Measurements from ENCODE around the gene RHOT2.

RHOT2 gene

DNA sequence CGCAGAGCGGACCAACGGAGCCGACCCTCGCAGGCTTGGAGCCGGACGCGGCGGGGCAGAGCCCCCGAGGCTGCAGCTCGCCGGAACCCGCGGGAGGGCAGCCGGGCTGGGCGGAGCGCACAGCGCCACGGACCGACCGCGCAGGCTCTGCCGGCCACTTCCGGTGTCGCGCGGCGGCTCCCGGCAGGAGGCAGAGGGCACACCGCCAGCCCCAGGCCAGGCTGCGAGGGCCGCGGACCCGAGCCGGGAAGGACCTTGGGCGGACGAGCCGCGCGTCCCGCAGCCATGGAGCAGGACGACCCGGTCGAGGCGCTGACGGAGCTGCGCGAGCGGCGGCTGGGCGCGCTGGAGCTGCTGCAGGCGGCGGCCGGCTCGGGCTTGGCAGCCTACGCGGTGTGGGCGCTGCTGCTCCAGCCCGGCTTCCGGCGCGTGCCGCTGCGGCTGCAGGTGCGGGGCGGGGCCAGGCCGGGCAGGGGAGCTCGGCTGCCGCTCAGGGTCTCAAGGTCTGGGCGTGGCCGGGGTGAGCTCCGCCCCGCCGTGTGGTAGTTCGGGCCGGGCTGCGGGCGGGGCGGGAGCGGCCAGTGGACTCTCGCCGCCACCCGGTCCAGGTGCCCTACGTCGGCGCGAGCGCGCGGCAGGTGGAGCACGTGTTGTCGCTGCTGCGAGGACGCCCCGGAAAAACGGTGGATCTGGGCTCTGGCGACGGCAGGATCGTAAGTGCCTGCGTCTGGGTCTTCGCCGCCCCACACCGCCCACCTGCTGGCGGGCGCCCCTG lies 53.2 kb downstream of the RHOT2 start, which contains the start of gene ANTKMT:
Gene ANTKMT (plus strand): TSS at position 157 of the 775 bp plus-strand sequence. CDS start 129 bp downstream, at position 286.
- TF ChIP-seq, protein P1, sequence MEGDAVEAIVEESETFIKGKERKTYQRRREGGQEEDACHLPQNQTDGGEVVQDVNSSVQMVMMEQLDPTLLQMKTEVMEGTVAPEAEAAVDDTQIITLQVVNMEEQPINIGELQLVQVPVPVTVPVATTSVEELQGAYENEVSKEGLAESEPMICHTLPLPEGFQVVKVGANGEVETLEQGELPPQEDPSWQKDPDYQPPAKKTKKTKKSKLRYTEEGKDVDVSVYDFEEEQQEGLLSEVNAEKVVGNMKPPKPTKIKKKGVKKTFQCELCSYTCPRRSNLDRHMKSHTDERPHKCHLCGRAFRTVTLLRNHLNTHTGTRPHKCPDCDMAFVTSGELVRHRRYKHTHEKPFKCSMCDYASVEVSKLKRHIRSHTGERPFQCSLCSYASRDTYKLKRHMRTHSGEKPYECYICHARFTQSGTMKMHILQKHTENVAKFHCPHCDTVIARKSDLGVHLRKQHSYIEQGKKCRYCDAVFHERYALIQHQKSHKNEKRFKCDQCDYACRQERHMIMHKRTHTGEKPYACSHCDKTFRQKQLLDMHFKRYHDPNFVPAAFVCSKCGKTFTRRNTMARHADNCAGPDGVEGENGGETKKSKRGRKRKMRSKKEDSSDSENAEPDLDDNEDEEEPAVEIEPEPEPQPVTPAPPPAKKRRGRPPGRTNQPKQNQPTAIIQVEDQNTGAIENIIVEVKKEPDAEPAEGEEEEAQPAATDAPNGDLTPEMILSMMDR (IDR thresholded peaks at IDR 0.05) = no peak
- no peak for DNase-seq (ENCODE audit: low spot score)
- Histone ChIP-seq H3K27ac (peak within 1 kb of the TSS; percentile 68 to 93), H3K4me3 (peak within 1 kb of the TSS; percentile 95)

DNA sequence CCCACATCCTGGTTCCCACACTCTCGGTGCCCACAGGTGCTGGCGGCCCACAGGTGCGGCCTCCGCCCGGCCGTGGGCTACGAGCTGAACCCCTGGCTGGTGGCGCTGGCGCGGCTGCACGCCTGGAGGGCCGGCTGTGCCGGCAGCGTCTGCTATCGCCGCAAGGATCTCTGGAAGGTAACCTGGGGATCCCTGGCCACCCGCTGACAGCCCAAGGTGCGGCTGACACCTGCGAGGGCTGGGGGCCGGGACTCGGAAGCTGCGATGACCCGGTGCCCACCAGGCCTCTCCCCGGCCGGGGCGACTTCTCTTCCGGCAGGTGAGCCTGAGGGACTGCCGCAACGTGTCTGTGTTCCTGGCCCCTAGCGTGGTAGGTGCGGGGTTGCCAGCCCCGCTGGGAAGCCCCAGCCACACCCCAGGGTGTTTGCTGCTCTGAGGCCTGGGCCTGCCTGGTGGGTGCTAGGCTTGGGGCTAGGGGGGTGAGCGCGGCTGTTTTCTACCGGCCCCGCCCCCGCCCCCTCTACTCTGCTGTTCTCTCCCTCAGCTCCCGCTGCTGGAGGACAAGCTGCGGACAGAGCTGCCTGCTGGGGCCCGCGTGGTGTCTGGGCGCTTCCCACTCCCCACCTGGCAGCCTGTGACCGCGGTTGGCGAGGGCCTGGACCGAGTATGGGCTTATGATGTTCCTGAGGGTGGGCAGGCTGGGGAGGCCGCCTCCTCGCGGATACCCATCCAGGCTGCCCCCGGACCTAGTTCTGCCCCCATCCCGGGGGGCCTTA lies 54.0 kb downstream of the RHOT2 start:
- DNase-seq (ENCODE audit: low spot score) = no peak

DNA sequence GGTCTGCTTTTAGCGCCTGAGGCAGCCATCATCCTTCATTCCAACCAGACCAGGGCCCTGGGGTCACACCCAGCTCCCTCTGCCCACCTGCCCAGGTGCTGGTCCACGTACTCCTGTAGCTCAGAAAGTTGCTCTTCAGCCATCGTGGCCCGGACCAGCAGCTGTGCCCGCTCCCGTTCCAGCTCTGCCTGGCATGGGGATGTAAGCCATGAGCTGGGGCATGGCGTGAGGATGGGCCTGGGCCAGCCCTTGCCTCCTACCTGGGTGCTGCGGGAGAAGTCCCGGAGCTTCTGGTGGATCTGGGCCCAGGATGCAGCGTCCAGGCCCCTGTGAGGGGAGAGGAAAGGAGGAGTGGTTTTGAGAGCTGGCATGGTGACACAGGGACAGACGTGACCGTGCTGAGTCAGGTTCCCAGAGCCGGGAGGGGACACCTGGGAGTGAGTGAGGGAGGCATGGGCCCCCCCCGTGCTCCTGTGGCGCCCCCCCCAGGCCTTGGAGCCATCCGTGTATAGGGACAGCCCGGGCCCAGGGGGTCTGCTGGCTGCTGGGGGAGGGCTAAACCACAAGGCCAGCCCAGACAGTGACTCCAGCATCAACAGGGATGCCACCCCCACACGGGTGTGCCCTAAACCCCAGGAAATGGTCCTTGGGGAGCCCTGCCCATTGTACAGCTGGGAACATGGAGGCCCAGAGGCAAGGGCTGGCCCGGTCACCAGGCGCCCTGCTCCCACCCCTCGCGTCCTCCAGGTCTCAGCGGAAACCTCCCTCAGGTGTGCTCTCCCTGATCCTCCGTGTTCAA lies 55.1 kb downstream of the RHOT2 start:
- DNase-seq (ENCODE audit: low spot score) = no peak
- no peak overlapping the region for H3K27ac ChIP-seq
- H3K4me3 ChIP-seq = no peak overlapping the region
- TF ChIP-seq, protein P1 (IDR thresholded peaks at IDR 0.05) = no peak

More for the DNA sequence above, 54.0 kb downstream of the RHOT2 start:
- Histone ChIP-seq H3K27ac (peak overlapping the region in 1 of 2 donors; percentile 93), H3K4me3 (peak overlapping the region; percentile 95)
- TF ChIP-seq, protein P1 (IDR thresholded peaks at IDR 0.05) = no peak

DNA sequence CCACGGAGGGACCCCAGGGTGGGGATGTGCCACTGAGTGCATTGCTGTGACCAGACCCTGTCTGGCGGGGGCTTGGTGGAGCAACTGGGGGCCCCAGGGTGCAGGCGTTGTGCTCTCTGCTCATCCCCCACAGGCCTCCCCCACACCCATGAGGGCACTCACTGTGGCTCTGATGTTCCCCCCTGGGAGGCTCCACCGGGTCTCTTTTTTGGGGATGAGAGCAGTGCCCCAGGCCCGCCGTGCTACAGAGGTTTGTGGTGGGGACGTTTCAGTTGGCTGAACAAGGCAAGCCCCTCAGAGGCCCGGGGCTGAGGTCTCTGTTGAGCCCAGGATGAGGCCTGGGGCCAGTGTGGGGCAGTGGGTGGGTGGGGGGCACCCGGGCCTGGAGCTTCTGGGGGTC lies 55.8 kb downstream of the RHOT2 start:
- Histone ChIP-seq H3K4me3 (no peak overlapping the region), H3K27ac (no peak overlapping the region)
- TF ChIP-seq, protein P1 (IDR thresholded peaks at IDR 0.05) = no peak
- DNase-seq (ENCODE audit: low spot score) = no peak

All from coronary artery (tissue), 2 donors.